ENCODE data around the gene F5.

GRCh38 chr1:169590932-169591331 lies 4.7 kb upstream of the F5 start:
- TF ChIP-seq USF1 (IDR thresholded peaks at IDR 0.05; ENCODE audit: borderline replicate concordance, extremely low read length, insufficient read depth, low read depth, low read length) (no peak), POLR2AphosphoS5 (IDR thresholded peaks at IDR 0.05; ENCODE audit: low read length) (no peak), RCOR1 (conservative IDR thresholded peaks at IDR 0.05; ENCODE audit: low read depth, low read length) (no peak), POLR2A (IDR thresholded peaks at IDR 0.05; ENCODE audit: low read depth, low read length) (no peak), ZSCAN29 (IDR thresholded peaks at IDR 0.05) (no peak), ZBTB11 (CRISPR knock-in tag; IDR thresholded peaks at IDR 0.05) (no peak)

Data from GM12878 (cell line).